Right lobe of liver (tissue), 6 donors: ENCODE results near the gene FAXC. TPM values are rescaled to one million over a fixed set of nuclear protein-coding genes. Genes with fewer than 3 reads are reported as not detected.

Experiments used
- ATAC-seq, 4 donors: fragments of 200-7000 bp; cut with Tn5 transposase; one replicate each; pipeline ENCODE4 v1.9.1; 2020; ENCODE audit warnings: mild to moderate bottlenecking in 4 of 4, moderate library complexity in 4 of 4
- DNase-seq, 3 donors: peaks; one replicate each; pipeline ENCODE4 v3.0.0-alpha.2; 2020
- H3K27ac ChIP-seq, 3 donors: fragments of 200-600 bp; one replicate each; pipeline ENCODE4 v1.8.0; 2022
- H3K27me3 ChIP-seq, 2 donors: fragments of 200-600 bp; one replicate each; pipeline ENCODE4 v1.8.0; 2022
- H3K36me3 ChIP-seq, 4 donors: fragments of 200-600 bp; sonication (generic) in 1 of 4; one replicate each; pipeline versions ENCODE4 v1.5.1 to v1.8.0; 2017 to 2022; ENCODE audit warnings: control low read depth in 1 of 4
- H3K4me1 ChIP-seq, 4 donors: fragments of 200-600 bp; sonication (generic) in 1 of 4; one replicate each; pipeline versions ENCODE4 v1.5.1 to v1.8.0; 2017 to 2022; ENCODE audit warnings: control low read depth in 1 of 4
- H3K4me3 ChIP-seq, 3 donors: fragments of 200-600 bp; one replicate each; pipeline ENCODE4 v1.8.0; 2022
- H3K9me3 ChIP-seq, 4 donors: fragments of 200-600 bp; sonication (generic) in 1 of 4; one replicate each; pipeline versions ENCODE4 v1.5.1 to v1.8.0; 2017 to 2022; ENCODE audit warnings: control low read depth in 1 of 4
- CTCF ChIP-seq, 4 donors: fragments of 200-600 bp in 3 of 4; fragments of 450-650 bp in 1 of 4; IDR thresholded peaks; one replicate each; pipeline versions ENCODE4 v1.5.1 to v1.8.0; 2016 to 2022; ENCODE audit warnings: antibody characterized with exemption in 4 of 4, mild to moderate bottlenecking in 2 of 4
- POLR2A ChIP-seq: fragments of 450-650 bp; IDR thresholded peaks from one replicate; pipeline ENCODE4 v1.6.1; 2017; ENCODE audit warnings: antibody characterized with exemption, mild to moderate bottlenecking
- WGBS: methylation state at CpG from one replicate; pipeline ENCODE4 v1.1.6; 2018; ENCODE audit warnings: low coverage, low lambda C conversion rate; ENCODE audit not compliant: insufficient coverage; ENCODE audit errors: missing lambda C conversion rate; 5-methylcytosine and 5-hydroxymethylcytosine counted together
- intact Hi-C, 2 donors: fragments of 100-400 bp; cut with DNase I; formaldehyde crosslinking; loops; one replicate each; pipeline versions ENCODE4 v1.11.2 to v1.14.1; 2022
- total RNA-seq, 6 experiments: library from RNA; depleted of rRNA in 2 of 6; stranded (reverse); fragments of >200 nt in 2 of 6; fragmentation: NEBNext Ultra II Directional in 3 of 6; extraction: Animal tissue kit (Norgen Biotek cat#: 25700) in 3 of 6; gene quantifications; one replicate each; pipeline versions ENCODE4 v1.1.0 to v1.2.4, GENCODE V29; 2016 to 2023
- donor health status: DM: no; HTN: yes; CAD: no.
- donor health status: DM: no; HTN: no; CAD: no.
- donor health status: DM: no; HTN: no; CAD: no.
- donor health status: DM: no; HTN: yes; CAD: no.
- donor health status: DM: no; HTN: yes; CAD: no.

Gene FAXC
- total RNA-seq, 6 experiments from 2014 or later = not detected

- Histone ChIP-seq H3K4me1 (no peaks in the 10 kb centered on the region), H3K4me3 (no peak overlapping the region), H3K9me3 (no peaks in the 10 kb centered on the region), H3K36me3 (no peaks in the 10 kb centered on the region), H3K27me3 (no peaks in the 10 kb centered on the region), H3K27ac (no peak overlapping the region)
- no peak for TF ChIP-seq POLR2A
- TF ChIP-seq CTCF (IDR thresholded peaks at IDR 0.05) = no peak
- intact Hi-C loops = no loop called here
- no peak for DNase-seq
- WGBS = 64% methylated on average over 2 of the region's 2 CpGs
- no peak for ATAC-seq
Observed at GRCh38 chr6:99287523-99287922, 62.0 kb downstream of the FAXC start.

GRCh38 chr6:99285881-99286280 is 63.6 kb downstream of the FAXC start:
- no peaks in the 10 kb centered on the region for H3K4me1 ChIP-seq
- H3K27me3 ChIP-seq = no peaks in the 10 kb centered on the region
- WGBS = 52% methylated on average over 3 of the region's 4 CpGs
- H3K4me3 ChIP-seq = no peak overlapping the region
- H3K36me3 ChIP-seq = no peaks in the 10 kb centered on the region
- ATAC-seq = no peak
- no peak for DNase-seq
- intact Hi-C loops = no loop called here
- no peak overlapping the region for H3K27ac ChIP-seq
- no peaks in the 10 kb centered on the region for H3K9me3 ChIP-seq
- TF ChIP-seq POLR2A (no peak), CTCF (IDR thresholded peaks at IDR 0.05) (no peak)

- no peaks in the 10 kb centered on the region for H3K4me1 ChIP-seq
- no peak overlapping the region for H3K27ac ChIP-seq
- WGBS = 41% methylated on average over 4 of the region's 4 CpGs
- intact Hi-C loops = no loop called here
- no peak for DNase-seq
- ATAC-seq = peak; percentile 38 to 58 (median 50)
- no peak for TF ChIP-seq POLR2A
- peak; percentile 22 to 43 (median 38) for TF ChIP-seq CTCF (IDR thresholded peaks at IDR 0.05)
- H3K4me3 ChIP-seq = no peak overlapping the region
- H3K36me3 ChIP-seq = no peaks in the 10 kb centered on the region
- no peaks in the 10 kb centered on the region for H3K9me3 ChIP-seq
- no peaks in the 10 kb centered on the region for H3K27me3 ChIP-seq
Observed at GRCh38 chr6:99282479-99283062, 66.9 kb downstream of the FAXC start.

GRCh38 chr6:99276747-99277146 is 72.7 kb downstream of the FAXC start:
- Histone ChIP-seq H3K4me3 (no peak overlapping the region), H3K36me3 (no peaks in the 10 kb centered on the region), H3K27me3 (no peaks in the 10 kb centered on the region), H3K27ac (no peak overlapping the region), H3K4me1 (no peaks in the 10 kb centered on the region), H3K9me3 (no peaks in the 10 kb centered on the region)
- 22% methylated on average over 2 of the region's 2 CpGs for WGBS
- TF ChIP-seq CTCF (IDR thresholded peaks at IDR 0.05) (no peak), POLR2A (no peak)
- no peak for DNase-seq
- no peak for ATAC-seq
- intact Hi-C loops = no loop called here

- ATAC-seq = no peak
- Histone ChIP-seq H3K36me3 (no peaks in the 10 kb centered on the region), H3K27me3 (no peaks in the 10 kb centered on the region), H3K4me1 (no peaks in the 10 kb centered on the region), H3K4me3 (no peak overlapping the region), H3K27ac (no peak overlapping the region), H3K9me3 (no peaks in the 10 kb centered on the region)
- DNase-seq = no peak
- WGBS = 56% methylated on average over 7 of the region's 7 CpGs
- TF ChIP-seq CTCF (IDR thresholded peaks at IDR 0.05) (no peak), POLR2A (no peak)
- intact Hi-C loops = no loop called here
Observed at GRCh38 chr6:99270826-99271225, 78.6 kb downstream of the FAXC start.
